Liver (tissue), 9 donors: ENCODE measurements around the gene IFI35. TPM values are rescaled to one million over a fixed set of nuclear protein-coding genes. Genes with fewer than 3 reads are reported as not detected.
"Not testable (repeated sequence)": the region's sequence is repeated elsewhere in the genome, so short reads cannot be mapped to it uniquely, and the experiment has no call there.

ENCODE experiments used
- DNase-seq: peaks from one replicate; pipeline ENCODE4 v3.0.0-alpha.2; 2017; ENCODE audit warnings: low spot score
- H3K27ac ChIP-seq, 2 donors: one replicate each; pipeline ENCODE4 v1.7.0; 2013; ENCODE audit warnings: inconsistent platforms in 2 of 2, low read length in 2 of 2, control low read depth in 1 of 2, low read depth in 1 of 2, mild to moderate bottlenecking in 1 of 2
- H3K27me3 ChIP-seq, 4 donors: one replicate each; pipeline versions ENCODE4 v1.6.1 to v1.7.0; 2013; ENCODE audit warnings: low read length in 3 of 4, inconsistent platforms in 1 of 4, mild to moderate bottlenecking in 1 of 4, moderate library complexity in 1 of 4; ENCODE audit not compliant: control insufficient read depth in 4 of 4, insufficient read depth in 4 of 4
- H3K36me3 ChIP-seq, 4 donors: one replicate each; pipeline versions ENCODE4 v1.6.1 to v1.7.0; 2013; ENCODE audit warnings: low read length in 3 of 4, mild to moderate bottlenecking in 3 of 4, low read depth in 1 of 4, moderate library complexity in 1 of 4; ENCODE audit not compliant: control insufficient read depth in 4 of 4, insufficient read depth in 3 of 4
- H3K4me1 ChIP-seq, 4 donors: one replicate each; pipeline versions ENCODE4 v1.6.1 to v1.7.0; 2013; ENCODE audit warnings: low read length in 3 of 4, mild to moderate bottlenecking in 3 of 4, moderate library complexity in 1 of 4; ENCODE audit not compliant: control insufficient read depth in 4 of 4, insufficient read depth in 4 of 4
- H3K4me3 ChIP-seq, 3 donors: one replicate each; pipeline versions ENCODE4 v1.6.1 to v1.7.0; 2013; ENCODE audit warnings: low read length in 3 of 3, control low read depth in 1 of 3, low read depth in 1 of 3, mild to moderate bottlenecking in 1 of 3
- H3K9ac ChIP-seq, 2 donors: one replicate each; pipeline ENCODE4 v1.7.0; 2013; ENCODE audit warnings: low read length in 2 of 2, mild to moderate bottlenecking in 2 of 2, moderate library complexity in 2 of 2, control low read depth in 1 of 2, low read depth in 1 of 2
- H3K9me3 ChIP-seq, 4 donors: one replicate each; pipeline versions ENCODE4 v1.6.1 to v1.7.0; 2013; ENCODE audit warnings: low read length in 3 of 4; ENCODE audit not compliant: control insufficient read depth in 4 of 4
- EGR1 ChIP-seq, 2 donors: IDR thresholded peaks; 2 replicates each; pipeline ENCODE4 v1.6.1; 2016 to 2018; ENCODE audit warnings: antibody characterized with exemption in 2 of 2, low read depth in 2 of 2
- FOXA2 ChIP-seq: IDR thresholded peaks from 2 replicates; pipeline ENCODE4 v1.6.1; 2016; ENCODE audit warnings: antibody characterized with exemption
- NR2F2 ChIP-seq: IDR thresholded peaks from 2 replicates; pipeline ENCODE4 v1.6.1; 2016; ENCODE audit warnings: antibody characterized with exemption
- RAD21 ChIP-seq, 2 donors: IDR thresholded peaks; 2 replicates each; pipeline ENCODE4 v1.6.1; 2016; ENCODE audit warnings: antibody characterized with exemption in 2 of 2, mild to moderate bottlenecking in 2 of 2
- RXRA ChIP-seq, 2 donors: IDR thresholded peaks; 2 replicates each; pipeline ENCODE4 v1.6.1; 2017 to 2018; ENCODE audit warnings: antibody characterized with exemption in 2 of 2, mild to moderate bottlenecking in 1 of 2
- SP1 ChIP-seq: IDR thresholded peaks from 2 replicates; pipeline ENCODE4 v1.6.1; 2018; ENCODE audit warnings: antibody characterized with exemption, mild to moderate bottlenecking
- TAF1 ChIP-seq: conservative IDR thresholded peaks from 2 replicates; pipeline ENCODE4 v1.6.1; 2016; ENCODE audit warnings: antibody characterized with exemption, mild to moderate bottlenecking
- YY1 ChIP-seq: IDR thresholded peaks from 2 replicates; pipeline ENCODE4 v1.6.1; 2016; ENCODE audit warnings: antibody characterized with exemption, mild to moderate bottlenecking
- WGBS: extraction: QIAGEN DNeasy Blood & Tissue Kit; methylation state at CpG from one replicate; pipeline ENCODE4 v1.1.7; 2013; 5-methylcytosine and 5-hydroxymethylcytosine counted together
- polyA plus RNA-seq, 2 donors: library from polyadenylated mRNA; stranded (reverse) in 1 of 2; unstranded in 1 of 2; fragments of 200-250 nt in 1 of 2; fragments of >200 nt in 1 of 2; fragmentation: Nextera tagmentation in 1 of 2; extraction: Ambion mirVana in 1 of 2; gene quantifications; one replicate each; pipeline versions ENCODE4 v1.2.1 to v1.2.3, GENCODE V29; 2013 to 2015
- total RNA-seq, 2 donors: library from RNA; depleted of rRNA; stranded (reverse); fragments of >200 nt; gene quantifications; one replicate each; pipeline ENCODE4 v1.2.3, GENCODE V29; 2014
- TF ChIP-seq, protein P1 (sequence below): fragments of 150-350 bp; IDR thresholded peaks from 2 replicates; pipeline ENCODE4 v1.5.1; 2017; ENCODE audit warnings: improper control_type of control experiment, low read depth, low read length; ENCODE audit not compliant: missing input control
- TF ChIP-seq, protein P2 (sequence below): IDR thresholded peaks from 2 replicates; pipeline ENCODE4 v1.6.1; 2016; ENCODE audit warnings: antibody characterized with exemption
- donor health status: healthy.
- donor health status: healthy.
- donor health status: healthy.
- donor health status: healthy.
- donor health status: healthy.

The IFI35 gene
- total and polyA plus RNA-seq, 4 donors: 11.9 to 34.6 (median 22.0) TPM

DNA sequence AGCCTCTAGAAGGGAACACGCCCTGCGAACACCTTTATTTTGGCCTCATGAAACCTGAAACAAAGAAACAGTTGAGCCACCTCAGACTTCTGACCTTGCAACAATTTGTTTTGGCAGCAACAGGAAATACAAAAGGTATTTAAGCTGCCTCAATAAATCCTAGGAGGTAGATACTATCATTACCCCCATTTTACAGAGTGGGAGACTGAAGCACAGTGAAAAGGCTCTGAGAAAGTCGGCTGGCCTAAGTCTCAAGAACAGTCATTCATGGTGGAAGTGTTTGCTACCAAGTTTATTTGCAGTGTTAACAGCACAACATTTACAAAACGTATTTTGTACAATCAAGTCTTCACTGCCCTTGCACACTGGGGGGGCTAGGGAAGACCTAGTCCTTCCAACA lies 37.4 kb downstream of the IFI35 start:
- no peak overlapping the region for H3K27ac ChIP-seq
- no peak for TF ChIP-seq RXRA (IDR thresholded peaks at IDR 0.05)
- TF ChIP-seq, protein P1, sequence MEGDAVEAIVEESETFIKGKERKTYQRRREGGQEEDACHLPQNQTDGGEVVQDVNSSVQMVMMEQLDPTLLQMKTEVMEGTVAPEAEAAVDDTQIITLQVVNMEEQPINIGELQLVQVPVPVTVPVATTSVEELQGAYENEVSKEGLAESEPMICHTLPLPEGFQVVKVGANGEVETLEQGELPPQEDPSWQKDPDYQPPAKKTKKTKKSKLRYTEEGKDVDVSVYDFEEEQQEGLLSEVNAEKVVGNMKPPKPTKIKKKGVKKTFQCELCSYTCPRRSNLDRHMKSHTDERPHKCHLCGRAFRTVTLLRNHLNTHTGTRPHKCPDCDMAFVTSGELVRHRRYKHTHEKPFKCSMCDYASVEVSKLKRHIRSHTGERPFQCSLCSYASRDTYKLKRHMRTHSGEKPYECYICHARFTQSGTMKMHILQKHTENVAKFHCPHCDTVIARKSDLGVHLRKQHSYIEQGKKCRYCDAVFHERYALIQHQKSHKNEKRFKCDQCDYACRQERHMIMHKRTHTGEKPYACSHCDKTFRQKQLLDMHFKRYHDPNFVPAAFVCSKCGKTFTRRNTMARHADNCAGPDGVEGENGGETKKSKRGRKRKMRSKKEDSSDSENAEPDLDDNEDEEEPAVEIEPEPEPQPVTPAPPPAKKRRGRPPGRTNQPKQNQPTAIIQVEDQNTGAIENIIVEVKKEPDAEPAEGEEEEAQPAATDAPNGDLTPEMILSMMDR: no peak
- no peaks in the 10 kb centered on the region for H3K27me3 ChIP-seq
- DNase-seq: no peak
- H3K36me3 ChIP-seq: no peaks in the 10 kb centered on the region
- H3K9me3 ChIP-seq: no peaks in the 10 kb centered on the region
- H3K4me3 ChIP-seq: peak overlapping the region in 1 of 3 donors; percentile 2
- peaks cover 5 to 26% (median 22%) of the 10 kb centered on the region in 4 donors for H3K4me1 ChIP-seq
- WGBS: 82% methylated on average over 4 of the region's 4 CpGs
- no peak overlapping the region for H3K9ac ChIP-seq

DNA sequence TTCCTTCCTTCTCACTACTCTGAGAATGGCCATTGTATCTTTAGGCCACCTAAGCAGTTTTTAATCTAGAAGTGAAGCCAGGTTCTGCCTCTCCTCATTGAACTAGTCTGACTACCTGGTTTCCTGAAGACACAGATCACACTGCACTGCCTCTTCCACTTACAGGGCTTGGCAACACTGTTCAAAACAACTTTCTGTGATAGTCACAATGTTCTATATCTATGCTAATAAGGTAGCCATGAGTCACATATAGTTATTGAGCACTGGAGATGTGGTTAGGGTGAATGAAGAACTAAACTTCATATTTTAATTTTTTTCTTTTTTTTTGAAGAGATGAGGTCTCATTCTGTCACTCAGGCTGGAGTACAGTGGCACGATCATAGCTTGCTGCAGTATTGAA lies 45.4 kb downstream of the IFI35 start:
- H3K27ac ChIP-seq: no peak overlapping the region
- WGBS: 98% methylated on average over 1 of the region's 1 CpG
- no peak overlapping the region for H3K9ac ChIP-seq
- DNase-seq: no peak
- H3K36me3 ChIP-seq: peaks cover 0 to 1% (median 0%) of the 10 kb centered on the region in 4 donors
- no peaks in the 10 kb centered on the region for H3K4me1 ChIP-seq
- H3K4me3 ChIP-seq: no peak overlapping the region
- H3K27me3 ChIP-seq: no peaks in the 10 kb centered on the region
- TF ChIP-seq RAD21 (IDR thresholded peaks at IDR 0.05): no peak
- TF ChIP-seq YY1: no peak
- TF ChIP-seq SP1: no peak
- TF ChIP-seq TAF1: no peak
- TF ChIP-seq FOXA2: no peak
- TF ChIP-seq, protein P2, sequence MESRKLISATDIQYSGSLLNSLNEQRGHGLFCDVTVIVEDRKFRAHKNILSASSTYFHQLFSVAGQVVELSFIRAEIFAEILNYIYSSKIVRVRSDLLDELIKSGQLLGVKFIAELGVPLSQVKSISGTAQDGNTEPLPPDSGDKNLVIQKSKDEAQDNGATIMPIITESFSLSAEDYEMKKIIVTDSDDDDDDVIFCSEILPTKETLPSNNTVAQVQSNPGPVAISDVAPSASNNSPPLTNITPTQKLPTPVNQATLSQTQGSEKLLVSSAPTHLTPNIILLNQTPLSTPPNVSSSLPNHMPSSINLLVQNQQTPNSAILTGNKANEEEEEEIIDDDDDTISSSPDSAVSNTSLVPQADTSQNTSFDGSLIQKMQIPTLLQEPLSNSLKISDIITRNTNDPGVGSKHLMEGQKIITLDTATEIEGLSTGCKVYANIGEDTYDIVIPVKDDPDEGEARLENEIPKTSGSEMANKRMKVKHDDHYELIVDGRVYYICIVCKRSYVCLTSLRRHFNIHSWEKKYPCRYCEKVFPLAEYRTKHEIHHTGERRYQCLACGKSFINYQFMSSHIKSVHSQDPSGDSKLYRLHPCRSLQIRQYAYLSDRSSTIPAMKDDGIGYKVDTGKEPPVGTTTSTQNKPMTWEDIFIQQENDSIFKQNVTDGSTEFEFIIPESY: no peak
- no peak for TF ChIP-seq EGR1 (IDR thresholded peaks at IDR 0.05; ENCODE audit: low read depth in 2 of 2)
- H3K9me3 ChIP-seq: no peaks in the 10 kb centered on the region

DNA sequence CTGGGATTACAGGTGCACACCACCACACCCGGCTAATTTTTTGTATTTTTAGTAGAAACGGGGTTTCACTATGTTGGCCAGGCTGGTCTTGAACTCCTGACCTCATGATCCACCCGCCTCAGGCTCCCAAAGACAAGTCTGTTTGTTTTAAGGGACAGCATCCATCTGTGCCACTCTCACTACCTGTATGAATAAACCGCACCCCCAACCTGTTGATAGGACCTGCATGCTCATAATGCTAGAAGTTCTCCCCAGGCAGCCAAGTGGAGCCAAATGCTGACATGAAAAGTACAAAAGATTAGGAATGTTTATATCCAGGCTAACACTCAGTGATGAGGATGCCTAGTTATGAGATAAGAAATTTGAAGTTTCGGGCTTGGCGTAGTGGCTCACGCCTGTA lies 46.4 kb downstream of the IFI35 start:
- not testable (repeated sequence) for DNase-seq, H3K9ac ChIP-seq
- 97% methylated on average over 7 of the region's 7 CpGs for WGBS

DNA sequence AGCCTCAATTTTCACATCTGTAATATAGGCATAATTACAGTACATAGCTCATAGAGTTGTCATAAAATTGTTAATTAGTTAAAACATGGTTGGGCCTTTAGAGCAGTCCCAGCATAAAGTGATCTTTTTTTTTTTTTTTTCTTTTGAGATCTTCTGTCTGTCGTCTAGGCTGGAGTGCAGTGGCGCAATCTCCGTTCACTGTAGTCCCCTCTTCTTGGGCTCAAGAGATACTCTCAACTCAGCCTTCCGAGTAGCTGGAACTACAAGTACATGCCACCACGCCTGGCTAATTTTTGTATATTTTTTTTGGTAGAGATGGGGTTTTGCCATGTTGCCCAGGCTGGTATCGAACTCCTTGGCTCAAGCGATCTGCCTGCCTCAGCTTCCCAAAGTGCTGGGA lies 49.5 kb downstream of the IFI35 start:
- Histone ChIP-seq H3K9ac (no peak overlapping the region), H3K36me3 (peaks cover 0 to 1% (median 0%) of the 10 kb centered on the region in 4 donors), H3K27me3 (no peaks in the 10 kb centered on the region), H3K4me3 (no peak overlapping the region), H3K4me1 (no peaks in the 10 kb centered on the region), H3K27ac (no peak overlapping the region), H3K9me3 (no peaks in the 10 kb centered on the region)
- no peak for DNase-seq
- TF ChIP-seq FOXA2 (no peak), EGR1 (IDR thresholded peaks at IDR 0.05; ENCODE audit: low read depth in 2 of 2) (no peak), NR2F2 (no peak)
- 98% methylated on average over 7 of the region's 7 CpGs for WGBS

More for the DNA sequence above, 46.4 kb downstream of the IFI35 start:
- H3K4me1 ChIP-seq, H3K9me3 ChIP-seq, H3K36me3 ChIP-seq, H3K27ac ChIP-seq, H3K27me3 ChIP-seq, H3K4me3 ChIP-seq: not testable (repeated sequence)
